Endometrium (tissue), 2 donors: ENCODE data around the gene PLAAT3.
"Not testable (repeated sequence)": the region's sequence is repeated elsewhere in the genome, so short reads cannot be mapped to it uniquely, and the experiment has no call there.

Experiments used
- FAIRE-seq: peaks from 2 replicates; lab custom pipeline; 2012; peaks lifted over from hg19 to GRCh38; lab: Jason Lieb, UNC
- donor health status: control.
- donor health status: control.

The PLAAT3 gene

DNA sequence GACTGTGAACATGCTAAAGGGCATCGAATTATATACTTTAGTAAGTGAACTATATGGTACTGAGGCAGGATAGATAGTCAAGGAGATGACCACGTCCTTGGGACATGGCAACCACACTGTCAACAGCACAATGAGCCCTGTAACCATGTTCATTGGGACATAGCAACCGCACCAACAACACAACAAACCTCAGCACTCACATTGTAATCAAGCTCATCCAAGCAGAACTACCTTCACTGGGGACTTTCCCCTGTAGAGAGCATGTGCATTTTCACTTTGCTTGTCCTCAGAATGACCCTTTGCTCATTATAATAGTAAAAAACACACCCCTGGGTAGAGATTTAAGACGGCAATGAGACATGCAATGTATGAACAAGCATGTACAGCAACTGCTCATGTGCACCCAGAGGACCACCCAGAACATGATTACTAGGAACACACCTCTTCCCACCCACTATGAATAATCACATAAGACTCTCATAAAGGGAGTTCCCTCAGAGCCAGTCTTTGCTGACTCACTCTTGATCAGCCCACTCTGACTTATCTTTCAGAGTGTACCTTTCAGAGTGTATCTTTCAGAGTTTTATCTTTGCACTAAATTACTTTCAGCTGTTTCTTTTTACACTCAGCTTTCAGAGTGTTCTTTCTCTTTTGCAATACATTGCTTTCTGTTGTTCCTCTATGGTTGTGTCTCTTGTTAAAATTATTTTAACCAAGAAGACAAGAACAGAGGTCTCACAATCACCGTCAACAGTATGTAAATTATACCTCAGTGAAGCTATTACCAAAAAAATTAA is 47.0 kb downstream of the PLAAT3 start:
- FAIRE-seq = no peak

DNA sequence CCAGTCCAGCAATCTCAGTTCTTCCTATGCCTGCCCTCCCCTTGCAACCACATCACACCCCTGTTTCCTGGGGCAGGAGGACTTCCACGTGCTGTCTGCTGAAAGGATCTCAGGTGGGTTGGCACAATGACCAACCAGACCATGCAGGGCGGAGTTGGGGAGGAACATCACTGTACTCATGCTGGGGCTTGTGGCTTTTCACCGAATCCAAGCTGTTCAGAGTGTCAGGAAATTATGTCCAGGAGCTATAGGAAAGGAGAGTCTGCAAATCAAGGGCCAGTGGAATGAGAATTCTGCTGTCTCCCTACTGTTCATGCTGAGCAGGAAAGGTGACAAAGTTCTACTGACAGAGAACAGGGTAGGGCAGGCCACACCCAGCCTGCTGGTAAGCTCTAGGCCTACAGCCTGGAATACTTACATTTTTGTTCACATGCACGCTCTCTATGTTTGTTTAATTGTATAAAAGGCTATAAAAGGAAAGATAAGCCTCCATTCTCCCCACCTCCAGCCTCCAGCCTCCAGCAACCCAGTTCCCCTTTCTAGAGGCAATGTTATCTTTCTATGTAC is 49.4 kb downstream of the PLAAT3 start:
- FAIRE-seq = no peak

DNA sequence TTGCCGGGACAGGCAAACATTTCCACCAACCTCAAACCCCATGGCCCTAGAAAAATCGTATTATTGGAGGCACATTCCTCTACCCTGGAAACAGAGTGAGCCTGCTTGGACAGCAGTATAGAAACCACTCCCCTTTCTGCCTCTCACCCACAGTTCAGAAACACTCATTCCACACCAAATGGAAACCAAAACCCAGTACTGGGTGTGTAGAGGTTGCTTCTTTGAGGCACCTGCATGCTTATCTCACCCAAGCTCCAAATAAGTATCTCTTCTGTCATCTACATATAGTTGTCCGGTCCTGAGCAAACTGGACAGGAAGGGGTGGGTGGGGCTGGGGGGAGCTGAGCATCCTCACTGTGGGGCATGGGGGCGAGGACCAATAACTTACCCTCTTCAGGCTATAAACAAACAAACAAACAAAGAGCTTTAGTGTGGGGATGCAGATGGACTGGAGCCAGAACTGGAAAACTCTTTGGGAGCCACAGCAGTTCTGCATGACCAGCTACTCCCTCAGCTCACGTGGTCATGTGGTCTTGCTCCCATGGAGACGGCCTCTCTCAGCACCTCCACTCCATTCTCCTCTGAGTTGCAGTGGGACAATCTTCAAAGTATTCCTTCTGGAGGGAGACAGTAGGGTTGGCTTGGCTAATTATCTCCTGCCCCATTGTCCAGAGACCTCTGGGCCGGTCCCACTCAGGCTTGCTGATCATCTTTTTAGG is 50.0 kb downstream of the PLAAT3 start:
- no peak for FAIRE-seq

DNA sequence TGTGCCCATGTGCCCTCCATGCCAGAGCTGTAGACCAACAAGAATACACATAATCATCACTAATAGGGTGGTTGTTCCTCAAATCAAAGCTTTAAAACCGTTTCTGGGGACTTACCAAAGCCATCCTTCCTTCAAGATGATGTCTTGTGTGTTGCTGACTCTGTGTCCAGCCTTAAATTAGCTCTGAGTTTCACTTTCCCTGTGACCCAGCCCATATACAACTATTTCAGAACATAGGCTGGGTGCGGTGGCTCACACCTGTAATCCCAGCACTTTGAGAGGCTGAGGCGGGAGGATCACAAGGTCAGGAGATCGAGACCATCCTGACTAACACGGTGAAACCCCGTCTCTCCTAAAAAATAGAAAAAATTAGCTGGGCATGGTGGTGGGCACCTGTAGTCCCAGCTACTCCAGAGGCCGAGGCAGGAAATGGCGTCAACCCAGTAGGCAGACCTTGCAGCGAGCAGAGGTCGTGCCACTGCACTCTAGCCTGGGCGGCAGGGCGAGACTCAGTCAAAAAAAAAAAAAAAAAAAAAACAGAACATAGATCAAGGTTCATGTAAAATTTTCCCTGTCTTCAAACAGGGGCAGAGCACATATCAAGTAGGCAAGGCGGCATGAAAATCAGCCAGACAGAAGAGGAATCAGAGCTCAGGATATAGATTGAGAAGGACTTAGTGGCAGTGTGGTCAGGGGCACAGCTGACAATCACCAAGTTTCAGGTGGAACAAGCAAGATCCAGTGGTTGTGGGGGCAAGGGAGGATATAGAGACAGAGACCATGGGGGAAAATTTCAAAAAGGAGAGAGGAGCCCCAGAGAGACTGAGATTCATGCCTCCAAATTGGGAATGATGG is 50.8 kb downstream of the PLAAT3 start, which contains the start of gene PLAAT2:
Gene PLAAT2 (minus strand): TSS at position 179 of the 855 bp plus-strand sequence. CDS start 55 bp downstream, at position 124.
- no peak for FAIRE-seq

DNA sequence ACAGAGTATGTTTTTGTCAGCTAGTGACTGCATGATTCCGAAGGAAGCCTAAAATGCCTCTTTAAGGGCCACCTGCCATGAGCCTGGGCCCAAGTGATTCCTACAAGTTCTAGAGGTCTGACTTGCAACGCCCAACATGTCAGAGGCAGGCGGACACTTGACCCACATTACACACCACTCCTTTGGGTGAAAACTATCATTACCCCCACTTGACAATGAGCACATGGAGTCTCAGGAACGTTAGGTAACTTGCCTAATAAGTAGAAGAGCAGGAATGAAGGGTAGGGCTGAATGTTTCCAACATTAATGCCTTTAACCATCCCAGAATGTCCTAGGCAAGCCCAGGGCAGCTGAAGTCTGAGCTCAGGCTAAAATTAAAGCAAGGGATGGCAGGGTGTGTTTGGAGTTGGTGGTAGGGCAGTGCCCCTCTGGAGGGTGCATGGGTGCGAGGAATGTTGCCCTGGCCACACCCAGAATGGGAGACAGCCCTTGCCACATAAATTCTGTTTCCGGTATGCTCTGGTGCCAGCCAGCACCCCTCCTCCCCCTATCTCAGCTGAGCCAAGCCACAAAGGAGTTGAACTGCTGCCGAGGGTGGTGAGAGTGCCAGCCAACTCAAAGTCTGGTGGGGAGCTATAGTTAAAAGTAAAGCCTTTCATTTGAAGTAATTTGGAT is 53.6 kb downstream of the PLAAT3 start:
- no peak for FAIRE-seq

DNA sequence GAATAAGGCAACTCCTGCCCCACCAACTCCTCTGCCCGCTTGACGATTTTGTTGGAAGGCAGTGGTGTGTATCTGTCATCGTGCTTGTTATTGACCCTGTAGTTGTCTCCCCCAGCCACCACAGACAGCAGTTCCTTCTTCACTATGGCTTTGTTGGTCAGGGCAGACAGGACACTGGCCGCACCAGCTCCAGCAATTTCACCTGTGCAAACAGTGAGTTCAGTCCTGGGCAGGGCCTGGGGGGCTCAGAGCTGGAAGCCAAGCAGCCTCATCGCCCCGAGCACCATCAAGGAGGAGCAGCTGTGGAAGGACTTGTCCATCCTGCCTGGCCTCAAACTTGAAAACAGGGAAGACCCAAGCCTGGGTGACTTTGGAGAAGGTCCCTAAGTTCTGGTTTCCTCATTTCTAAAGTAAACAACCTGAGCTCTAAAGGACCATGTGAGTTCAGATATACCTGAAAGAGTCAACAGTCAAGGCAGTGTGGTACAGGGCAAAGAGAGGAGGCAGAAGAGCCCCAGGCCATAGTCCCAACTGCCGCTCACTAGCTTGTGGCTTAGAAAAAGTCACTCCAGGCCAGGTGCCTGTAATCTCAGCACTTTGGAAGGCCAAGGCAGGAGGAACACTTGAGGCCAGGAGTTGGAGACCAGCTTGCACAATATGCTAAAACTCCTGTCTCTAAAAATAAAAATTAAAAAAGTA is 55.6 kb downstream of the PLAAT3 start:
- FAIRE-seq = no peak

DNA sequence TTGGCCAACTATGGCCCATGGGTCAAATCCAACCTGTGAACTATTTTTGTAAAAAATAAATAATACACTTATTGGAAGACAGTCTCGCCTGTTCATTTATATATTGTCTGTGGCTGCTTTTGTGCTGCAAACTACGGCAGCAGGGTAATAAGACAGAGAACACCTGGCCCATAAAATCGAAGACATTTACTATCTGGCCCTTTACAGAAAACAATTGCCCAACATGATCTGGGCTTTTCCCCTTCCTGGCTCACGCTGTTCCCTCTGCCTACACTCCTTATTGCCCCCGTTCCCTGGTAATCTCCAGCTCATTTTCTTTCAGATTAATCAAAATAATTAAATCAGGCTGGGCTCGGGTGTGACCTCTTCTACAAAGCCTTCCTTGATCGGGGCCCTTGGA is 56.7 kb downstream of the PLAAT3 start:
- no peak for FAIRE-seq

DNA sequence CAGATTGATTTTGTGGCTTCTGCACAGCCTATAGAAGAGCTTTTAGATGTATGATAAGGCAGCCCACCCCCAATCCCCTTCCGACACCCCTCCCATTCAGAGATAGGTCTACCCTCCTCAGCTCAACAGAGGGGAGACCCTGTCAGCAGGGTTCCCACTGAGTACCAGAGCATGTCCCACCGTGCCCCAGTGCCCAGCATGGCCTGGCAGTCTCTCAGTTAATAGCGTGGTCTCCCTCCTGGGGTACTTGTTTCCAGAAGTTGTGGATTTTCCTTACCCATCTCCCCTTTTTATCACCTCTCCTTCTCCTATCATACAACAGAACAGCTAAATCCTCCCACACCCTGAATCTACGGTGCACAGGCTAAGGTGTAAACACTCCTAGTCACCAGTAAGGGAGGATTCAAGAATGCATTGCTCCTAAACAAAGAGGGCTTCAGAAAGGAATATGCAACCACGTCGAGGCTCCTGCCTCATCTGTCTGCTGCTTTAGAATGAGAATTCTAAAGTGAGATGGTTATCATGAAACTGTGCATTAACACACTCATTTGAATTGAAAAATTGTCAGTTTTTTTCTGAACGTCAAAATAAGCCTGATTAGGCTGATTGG is 57.7 kb downstream of the PLAAT3 start:
- no peak for FAIRE-seq

DNA sequence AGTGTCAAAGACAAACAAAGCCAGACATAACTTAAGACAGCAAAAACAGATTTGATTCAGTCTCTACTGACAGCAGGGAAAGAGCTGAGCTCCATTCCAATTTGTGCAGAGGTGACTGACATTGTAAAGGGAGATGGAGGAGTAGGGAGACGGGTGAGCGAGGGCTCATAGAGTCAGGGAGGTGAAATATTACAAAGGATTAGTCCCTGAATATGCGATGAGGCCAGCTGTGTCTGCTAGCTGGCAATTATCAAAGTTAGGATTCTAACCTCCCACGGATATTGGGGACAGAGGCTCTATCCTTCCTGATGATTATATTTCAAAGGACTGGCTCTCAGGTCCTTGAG is 59.4 kb downstream of the PLAAT3 start:
- FAIRE-seq = no peak

DNA sequence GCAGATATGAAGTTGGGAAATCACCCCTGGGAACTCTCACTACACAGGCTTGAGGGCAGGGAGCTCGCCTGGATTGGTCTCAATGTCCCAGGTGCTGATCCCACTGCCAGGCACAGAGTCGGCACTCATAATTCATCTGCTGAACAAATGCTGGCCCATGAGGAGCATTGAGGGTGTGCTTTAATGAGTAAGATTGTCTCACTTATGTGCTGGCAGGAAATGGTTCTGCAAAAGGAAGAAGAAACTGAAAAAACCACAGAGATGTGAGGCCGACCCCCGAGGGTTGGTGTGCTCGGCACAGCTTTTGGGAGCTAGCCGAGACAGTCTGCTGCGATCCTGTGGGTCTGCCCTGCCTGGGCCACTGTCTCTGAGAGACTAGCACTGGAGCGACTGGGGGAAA is 60.5 kb downstream of the PLAAT3 start:
- FAIRE-seq = no peak

DNA sequence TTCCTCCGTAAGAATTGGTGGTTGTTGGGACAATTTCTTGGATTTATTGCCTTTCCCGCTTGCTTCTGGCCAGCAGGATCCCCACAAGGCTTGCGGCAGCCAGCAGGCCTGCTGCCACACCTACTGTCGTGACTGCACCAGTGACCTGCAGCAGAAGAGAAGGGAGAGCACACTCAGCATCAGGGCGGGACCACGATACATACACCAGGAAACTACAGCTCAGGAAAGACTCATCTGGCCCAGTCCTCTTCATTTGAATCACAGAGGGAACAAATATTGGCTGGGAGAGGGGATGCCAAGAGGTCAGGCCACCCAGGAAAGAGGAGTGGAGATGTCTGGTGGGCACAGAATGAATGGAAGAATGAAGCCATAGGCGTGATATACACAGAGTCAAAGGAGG is 61.3 kb downstream of the PLAAT3 start:
- FAIRE-seq = no peak

DNA sequence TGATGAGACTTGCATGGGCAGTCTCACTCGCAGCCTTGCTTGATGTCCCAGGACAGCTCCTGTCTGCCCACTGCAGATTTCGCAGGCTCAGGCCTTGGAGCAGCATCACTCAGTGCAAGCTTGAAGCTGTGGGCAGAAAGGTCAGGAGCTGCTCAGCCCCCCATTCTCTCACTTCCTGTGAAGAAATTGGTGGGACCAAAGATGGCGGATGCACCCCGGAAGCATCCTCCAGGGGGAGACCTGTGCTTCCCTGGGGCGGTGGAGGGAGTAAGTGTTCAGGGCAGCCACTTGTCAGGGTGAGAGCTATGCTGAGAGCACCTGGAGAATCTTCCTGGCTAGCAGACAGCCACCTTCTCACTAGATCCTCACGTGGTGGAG is 62.4 kb downstream of the PLAAT3 start:
- no peak for FAIRE-seq

DNA sequence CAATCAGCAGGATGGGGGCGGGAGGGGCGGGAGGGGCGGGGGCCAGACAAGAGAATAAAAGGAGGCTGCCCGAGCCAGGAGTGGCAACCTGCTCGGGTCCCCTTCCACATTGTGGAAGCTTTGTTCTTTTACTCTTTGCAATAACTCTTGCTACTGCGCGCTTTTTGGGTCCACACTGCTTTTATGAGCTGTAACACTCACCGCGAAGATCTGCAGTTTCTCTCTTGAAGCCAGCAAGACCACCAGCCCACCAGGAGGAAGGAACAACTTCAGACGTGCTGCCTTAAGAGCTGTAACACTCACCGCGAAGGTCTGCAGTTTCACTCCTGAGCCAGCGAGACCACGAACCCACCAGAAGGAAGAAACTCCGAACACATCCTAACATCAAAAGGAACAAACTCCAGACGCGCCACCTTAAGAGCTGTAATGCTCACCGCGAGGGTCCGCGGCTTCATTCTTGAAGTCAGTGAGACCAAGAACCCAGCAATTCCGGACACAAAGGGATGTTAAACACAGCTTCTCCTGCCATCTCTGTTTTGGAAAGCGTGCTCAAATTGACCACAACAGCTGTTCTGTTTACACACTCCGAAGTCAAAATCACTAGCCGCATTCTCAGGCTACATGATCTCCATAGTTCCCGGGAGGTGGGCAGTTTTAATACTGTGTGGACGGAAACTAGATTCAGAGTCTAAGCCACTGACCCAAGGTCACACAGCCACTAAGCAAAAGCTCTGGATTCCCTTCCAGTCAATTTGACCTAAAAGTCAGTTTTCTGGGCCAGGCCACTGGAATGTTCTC is 62.9 kb downstream of the PLAAT3 start:
- no peak for FAIRE-seq

DNA sequence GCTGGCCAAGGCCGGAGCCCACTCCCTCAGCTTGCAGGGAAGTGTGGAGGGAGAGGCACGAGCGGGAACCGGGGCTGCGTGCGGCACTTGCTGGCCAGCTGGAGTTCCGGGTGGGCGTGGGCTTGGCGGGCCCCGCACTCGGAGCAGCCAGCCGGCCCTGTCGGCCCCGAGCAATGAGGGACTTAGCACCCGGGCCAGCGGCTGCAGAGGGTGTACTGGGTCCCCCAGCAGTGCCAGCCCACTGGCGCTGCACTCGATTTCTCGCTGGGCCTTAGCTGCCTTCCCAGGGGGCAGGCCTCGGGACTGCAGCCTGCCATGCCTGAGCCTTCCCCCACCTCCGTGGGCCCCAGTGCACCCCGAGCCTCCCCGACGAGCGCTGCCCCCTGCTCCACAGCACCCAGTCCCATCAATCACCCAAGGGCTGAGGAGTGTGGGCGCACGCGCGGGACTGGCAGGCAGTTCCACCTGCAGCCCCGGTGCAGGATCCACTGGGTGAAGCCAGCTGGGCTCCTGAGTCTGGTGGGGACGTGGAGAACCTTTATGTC is 64.0 kb downstream of the PLAAT3 start:
- FAIRE-seq = not testable (repeated sequence)

DNA sequence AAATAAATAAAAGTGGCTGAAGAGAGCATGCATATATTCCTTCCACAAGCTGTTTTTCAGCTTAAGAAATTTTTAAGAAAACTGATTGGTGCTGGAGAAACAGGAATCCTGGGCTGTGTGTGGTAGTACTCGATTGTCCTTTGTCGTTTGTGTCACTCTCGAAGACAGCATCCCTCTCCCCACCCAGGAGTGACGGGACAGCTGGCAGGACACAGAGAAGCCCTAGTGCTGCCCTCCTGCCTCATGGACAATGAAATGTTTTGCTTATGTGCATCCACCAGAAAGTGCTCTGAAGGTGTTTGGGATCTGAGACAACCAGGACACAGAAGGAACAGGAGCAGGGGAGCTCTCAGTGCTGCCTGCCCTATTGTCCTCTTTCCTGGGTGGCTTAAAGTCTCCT is 64.8 kb downstream of the PLAAT3 start:
- FAIRE-seq = no peak

DNA sequence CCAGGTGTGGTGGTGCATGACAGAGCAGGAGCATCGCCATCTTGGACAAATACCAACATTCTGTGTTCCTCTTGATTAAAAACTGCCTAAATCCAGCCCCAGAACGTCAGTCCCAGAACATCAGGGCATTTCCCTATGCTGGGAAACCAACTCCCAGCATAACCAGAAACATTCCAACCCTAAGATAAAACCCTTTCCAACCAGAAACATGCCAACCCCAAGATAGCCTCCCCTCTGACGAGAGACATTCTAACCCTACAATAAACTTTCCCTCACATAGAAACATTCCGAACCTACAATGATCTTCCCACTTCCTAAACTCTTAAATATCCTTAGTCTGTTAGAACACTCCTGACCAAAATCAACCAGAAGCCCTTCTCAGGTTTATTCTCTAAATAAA is 66.1 kb downstream of the PLAAT3 start:
- FAIRE-seq = no peak

DNA sequence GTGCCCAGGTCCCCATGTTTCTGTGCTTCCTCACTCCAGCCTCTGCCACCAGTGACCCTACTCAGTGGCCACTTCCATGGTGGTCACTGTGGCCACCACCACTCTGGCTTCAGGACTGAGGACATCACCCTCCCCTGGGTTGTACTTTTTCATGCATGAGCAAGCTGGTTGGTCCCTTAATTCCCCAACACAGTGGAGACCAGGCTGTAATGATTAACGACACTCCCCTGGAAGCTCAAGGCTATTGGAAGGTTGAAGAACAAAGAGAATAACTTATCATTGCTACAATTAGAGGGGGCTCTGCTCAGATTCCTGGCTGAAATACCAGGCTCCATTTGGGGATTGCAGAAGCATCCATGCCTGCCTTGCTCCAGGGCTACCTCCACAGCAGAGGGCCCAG is 67.2 kb downstream of the PLAAT3 start:
- FAIRE-seq = no peak

DNA sequence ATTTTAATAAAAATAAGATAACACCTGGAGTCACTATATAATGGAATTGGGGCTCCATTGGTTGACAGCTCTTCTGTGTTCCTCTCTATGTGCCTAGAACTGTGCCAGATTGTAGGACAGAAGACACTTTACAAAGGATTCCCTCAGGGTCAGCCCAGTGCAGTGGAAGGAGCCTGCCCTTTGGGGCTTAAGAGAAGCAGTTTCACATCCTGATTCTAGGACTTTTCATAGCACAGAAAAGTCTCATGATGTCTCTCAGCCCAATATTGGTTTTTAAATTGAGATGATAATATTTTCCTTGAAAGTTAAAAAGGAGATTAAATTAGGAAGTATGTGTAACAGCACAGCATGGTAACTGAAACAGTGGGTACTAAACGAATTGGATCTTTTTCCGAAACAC is 70.5 kb downstream of the PLAAT3 start:
- FAIRE-seq = no peak

DNA sequence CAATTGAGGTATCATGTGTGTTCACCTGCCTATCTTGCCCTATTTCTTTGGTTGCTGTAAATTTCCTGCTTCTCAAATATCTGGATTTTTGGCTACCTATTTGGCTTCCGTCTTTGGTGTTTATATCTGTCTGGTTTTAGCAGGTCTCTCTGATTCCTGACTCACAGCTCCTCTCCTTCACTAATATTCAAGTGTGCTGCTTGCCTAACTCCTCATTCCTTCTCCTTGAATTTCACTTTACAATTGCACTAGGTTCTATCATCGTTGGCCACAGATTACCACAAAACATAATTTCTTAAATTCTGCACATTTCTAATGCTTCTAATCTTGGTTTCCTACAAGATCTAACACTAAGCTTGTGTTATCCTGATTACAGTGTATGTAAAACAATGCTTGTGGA is 71.7 kb downstream of the PLAAT3 start:
- FAIRE-seq = not testable (repeated sequence)
